22Rv1 (cell line): ENCODE results near the gene UPK3A.

Experiments
- CTCF ChIP-seq: fragments of 450-650 bp; IDR thresholded peaks from 2 replicates; pipeline ENCODE4 v1.5.1; 2017; ENCODE audit warnings: mild to moderate bottlenecking
- ZFX ChIP-seq: fragments of 450-650 bp; IDR thresholded peaks from 2 replicates; pipeline ENCODE4 v1.6.1; 2017; ENCODE audit warnings: antibody characterized with exemption, borderline replicate concordance

- TF ChIP-seq CTCF (no peak), ZFX (no peak)
Observed at GRCh38 chr22:45306139-45306538, 21.4 kb downstream of the UPK3A start.
